SK-N-SH treated with all-trans-retinoic acid at 6 μM for 48 hours (cell line): Measurements from ENCODE around the gene ITPKB.

ENCODE experiments used
- ARNTL ChIP-seq: fragments of 450-650 bp; formaldehyde crosslinking; IDR thresholded peaks from 2 replicates; pipeline ENCODE4 v1.5.0; 2020; ENCODE audit warnings: low read depth, mild to moderate bottlenecking, moderate library complexity, borderline replicate concordance
- GLIS3 ChIP-seq: fragments of 250-450 bp; sonication (Bioruptor Pico); IDR thresholded peaks from 2 replicates; pipeline ENCODE4 v1.5.0; 2020; ENCODE audit warnings: mild to moderate bottlenecking, moderate library complexity
- OSR1 ChIP-seq: fragments of 250-450 bp; sonication (Bioruptor Pico); IDR thresholded peaks from 2 replicates; pipeline ENCODE4 v1.8.0; 2022; ENCODE audit warnings: moderate library complexity, mild to moderate bottlenecking, inconsistent platforms
- RARB ChIP-seq: fragments of 250-450 bp; sonication (Bioruptor Pico); IDR thresholded peaks from 2 replicates; pipeline ENCODE4 v1.8.0; 2021; ENCODE audit warnings: mild to moderate bottlenecking, moderate library complexity
- ZC3H10 ChIP-seq: fragments of 250-450 bp; sonication (Bioruptor Pico); IDR thresholded peaks from 2 replicates; pipeline ENCODE4 v1.5.1; 2021; ENCODE audit warnings: mild to moderate bottlenecking, moderate library complexity
- ZFP3 ChIP-seq: fragments of 250-450 bp; sonication (Bioruptor Pico); IDR thresholded peaks from 2 replicates; pipeline ENCODE4 v1.5.0; 2020; ENCODE audit warnings: mild to moderate bottlenecking, moderate library complexity
- TF ChIP-seq, protein P1 (sequence below): fragments of 250-450 bp; sonication (Bioruptor Pico); IDR thresholded peaks from 2 replicates; pipeline ENCODE4 v1.5.1; 2021; ENCODE audit warnings: mild to moderate bottlenecking, moderate library complexity
- TF ChIP-seq, protein P2 (sequence below): fragments of 250-450 bp; sonication (Bioruptor Pico); IDR thresholded peaks from 2 replicates; pipeline ENCODE4 v1.5.1; 2020; ENCODE audit warnings: low read depth, mild to moderate bottlenecking, moderate library complexity
- TF ChIP-seq, protein P3 (sequence below): fragments of 250-450 bp; sonication (Bioruptor Pico); IDR thresholded peaks from 2 replicates; pipeline ENCODE4 v1.8.0; 2020; ENCODE audit warnings: mild to moderate bottlenecking, moderate library complexity, borderline replicate concordance

DNA sequence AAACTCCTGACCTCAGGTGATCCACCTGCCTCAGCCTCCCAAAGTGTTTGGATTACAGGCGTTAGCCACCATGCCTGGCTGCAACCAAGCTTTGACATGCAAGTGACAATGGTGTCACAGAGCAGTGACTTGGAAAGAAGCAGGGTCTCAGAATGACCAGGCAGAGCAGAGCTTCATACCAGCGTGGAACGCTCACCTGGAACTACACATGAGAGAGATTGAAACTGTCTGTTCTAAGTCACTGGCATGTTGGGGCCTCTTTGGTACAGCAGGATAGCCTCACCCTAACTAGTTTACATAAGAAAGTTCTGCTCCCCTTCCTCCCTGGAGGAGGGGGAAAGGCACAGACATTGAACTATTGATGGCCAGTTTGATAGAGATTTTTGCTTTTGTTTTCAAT lies 47.5 kb upstream of the ITPKB start:
- TF ChIP-seq ZC3H10 (no peak), ZFP3 (no peak), OSR1 (CRISPR knock-in tag) (no peak), RARB (no peak), GLIS3 (no peak), ARNTL (CRISPR knock-in tag) (no peak)
- TF ChIP-seq, protein P1, sequence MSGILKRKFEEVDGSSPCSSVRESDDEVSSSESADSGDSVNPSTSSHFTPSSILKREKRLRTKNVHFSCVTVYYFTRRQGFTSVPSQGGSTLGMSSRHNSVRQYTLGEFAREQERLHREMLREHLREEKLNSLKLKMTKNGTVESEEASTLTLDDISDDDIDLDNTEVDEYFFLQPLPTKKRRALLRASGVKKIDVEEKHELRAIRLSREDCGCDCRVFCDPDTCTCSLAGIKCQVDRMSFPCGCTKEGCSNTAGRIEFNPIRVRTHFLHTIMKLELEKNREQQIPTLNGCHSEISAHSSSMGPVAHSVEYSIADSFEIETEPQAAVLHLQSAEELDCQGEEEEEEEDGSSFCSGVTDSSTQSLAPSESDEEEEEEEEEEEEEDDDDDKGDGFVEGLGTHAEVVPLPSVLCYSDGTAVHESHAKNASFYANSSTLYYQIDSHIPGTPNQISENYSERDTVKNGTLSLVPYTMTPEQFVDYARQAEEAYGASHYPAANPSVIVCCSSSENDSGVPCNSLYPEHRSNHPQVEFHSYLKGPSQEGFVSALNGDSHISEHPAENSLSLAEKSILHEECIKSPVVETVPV (CRISPR knock-in tag), result no peak
- TF ChIP-seq, protein P2, sequence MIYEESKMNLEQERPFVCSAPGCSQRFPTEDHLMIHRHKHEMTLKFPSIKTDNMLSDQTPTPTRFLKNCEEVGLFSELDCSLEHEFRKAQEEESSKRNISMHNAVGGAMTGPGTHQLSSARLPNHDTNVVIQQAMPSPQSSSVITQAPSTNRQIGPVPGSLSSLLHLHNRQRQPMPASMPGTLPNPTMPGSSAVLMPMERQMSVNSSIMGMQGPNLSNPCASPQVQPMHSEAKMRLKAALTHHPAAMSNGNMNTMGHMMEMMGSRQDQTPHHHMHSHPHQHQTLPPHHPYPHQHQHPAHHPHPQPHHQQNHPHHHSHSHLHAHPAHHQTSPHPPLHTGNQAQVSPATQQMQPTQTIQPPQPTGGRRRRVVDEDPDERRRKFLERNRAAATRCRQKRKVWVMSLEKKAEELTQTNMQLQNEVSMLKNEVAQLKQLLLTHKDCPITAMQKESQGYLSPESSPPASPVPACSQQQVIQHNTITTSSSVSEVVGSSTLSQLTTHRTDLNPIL (CRISPR knock-in tag), result no peak
- TF ChIP-seq, protein P3, sequence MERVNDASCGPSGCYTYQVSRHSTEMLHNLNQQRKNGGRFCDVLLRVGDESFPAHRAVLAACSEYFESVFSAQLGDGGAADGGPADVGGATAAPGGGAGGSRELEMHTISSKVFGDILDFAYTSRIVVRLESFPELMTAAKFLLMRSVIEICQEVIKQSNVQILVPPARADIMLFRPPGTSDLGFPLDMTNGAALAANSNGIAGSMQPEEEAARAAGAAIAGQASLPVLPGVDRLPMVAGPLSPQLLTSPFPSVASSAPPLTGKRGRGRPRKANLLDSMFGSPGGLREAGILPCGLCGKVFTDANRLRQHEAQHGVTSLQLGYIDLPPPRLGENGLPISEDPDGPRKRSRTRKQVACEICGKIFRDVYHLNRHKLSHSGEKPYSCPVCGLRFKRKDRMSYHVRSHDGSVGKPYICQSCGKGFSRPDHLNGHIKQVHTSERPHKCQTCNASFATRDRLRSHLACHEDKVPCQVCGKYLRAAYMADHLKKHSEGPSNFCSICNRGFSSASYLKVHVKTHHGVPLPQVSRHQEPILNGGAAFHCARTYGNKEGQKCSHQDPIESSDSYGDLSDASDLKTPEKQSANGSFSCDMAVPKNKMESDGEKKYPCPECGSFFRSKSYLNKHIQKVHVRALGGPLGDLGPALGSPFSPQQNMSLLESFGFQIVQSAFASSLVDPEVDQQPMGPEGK (CRISPR knock-in tag), result no peak
